Duodenal mucosa (tissue), 2 donors: ENCODE results near the gene KRT36.

ENCODE experiments used
- H3K27ac ChIP-seq: one replicate; pipeline ENCODE4 v1.7.0; 2013; ENCODE audit warnings: low read depth, low read length
- H3K27me3 ChIP-seq, 2 donors: one replicate each; pipeline ENCODE4 v1.7.0; 2013; ENCODE audit warnings: low read length in 2 of 2, control low read depth in 1 of 2; ENCODE audit not compliant: insufficient read depth in 2 of 2, control insufficient read depth in 1 of 2
- H3K36me3 ChIP-seq, 2 donors: one replicate each; pipeline ENCODE4 v1.7.0; 2013; ENCODE audit warnings: low read length in 2 of 2, control low read depth in 1 of 2; ENCODE audit not compliant: insufficient read depth in 2 of 2, control insufficient read depth in 1 of 2
- H3K4me1 ChIP-seq, 2 donors: one replicate each; pipeline ENCODE4 v1.7.0; 2013; ENCODE audit warnings: low read length in 2 of 2, control low read depth in 1 of 2; ENCODE audit not compliant: insufficient read depth in 2 of 2, control insufficient read depth in 1 of 2
- H3K4me3 ChIP-seq, 2 donors: one replicate each; pipeline ENCODE4 v1.7.0; 2013; ENCODE audit warnings: low read length in 2 of 2, low read depth in 1 of 2
- H3K9ac ChIP-seq, 2 donors: one replicate each; pipeline ENCODE4 v1.7.0; 2013; ENCODE audit warnings: low read length in 2 of 2, low read depth in 1 of 2
- H3K9me3 ChIP-seq, 2 donors: one replicate each; pipeline ENCODE4 v1.7.0; 2013; ENCODE audit warnings: low read length in 2 of 2, control low read depth in 1 of 2; ENCODE audit not compliant: control insufficient read depth in 1 of 2

The KRT36 gene

GRCh38 chr17:41489531-41489930 lies at the start of gene KRT36:
Gene KRT36 (minus strand): TSS chr17:41489910. CDS start chr17:41489864, 46 bp downstream.
- Histone ChIP-seq H3K4me1 (peaks cover 3 to 21% of the 10 kb centered on the region in 2 donors), H3K27ac (no peak within 1 kb of the TSS), H3K27me3 (no peaks in the 10 kb centered on the region), H3K36me3 (no peaks in the 10 kb centered on the region), H3K9ac (no peak within 1 kb of the TSS), H3K4me3 (no peak within 1 kb of the TSS), H3K9me3 (no peaks in the 10 kb centered on the region)

- H3K36me3 ChIP-seq, result no peaks in the 10 kb centered on the region
- no peaks in the 10 kb centered on the region for H3K9me3 ChIP-seq
- no peak overlapping the region for H3K4me3 ChIP-seq
- peaks cover 0 to 3% of the 10 kb centered on the region in 2 donors for H3K27me3 ChIP-seq
- peaks cover 27 to 30% of the 10 kb centered on the region in 2 donors for H3K4me1 ChIP-seq
- no peak overlapping the region for H3K9ac ChIP-seq
- no peak overlapping the region for H3K27ac ChIP-seq
These were observed 49.4 kb upstream of the KRT36 start for GRCh38 chr17:41539071-41539492.

DNA sequence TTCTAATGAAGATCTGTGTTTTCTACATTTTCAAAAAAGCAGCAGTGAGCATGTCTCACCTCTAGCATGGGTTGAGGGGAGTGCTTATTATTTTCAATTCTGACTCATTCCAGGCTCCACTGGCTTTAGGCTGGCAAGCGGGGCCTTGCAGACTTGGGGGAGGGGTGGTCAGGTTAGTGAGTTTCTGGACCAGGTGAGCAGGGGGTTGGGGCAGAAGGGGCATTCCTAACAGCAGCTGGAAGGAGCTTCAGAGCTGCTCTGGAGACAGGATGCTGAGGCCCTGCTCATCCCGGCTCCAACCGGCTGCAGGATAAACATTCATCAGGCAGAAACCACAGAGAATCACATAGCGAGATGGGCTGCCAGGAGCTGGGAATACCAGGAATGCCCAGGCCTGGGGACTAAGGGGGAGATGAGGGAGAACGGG lies 48.9 kb upstream of the KRT36 start:
- Histone ChIP-seq H3K4me3 (no peak overlapping the region), H3K9me3 (no peaks in the 10 kb centered on the region), H3K27ac (no peak overlapping the region), H3K36me3 (no peaks in the 10 kb centered on the region), H3K9ac (no peak overlapping the region), H3K4me1 (peaks cover 25 to 28% of the 10 kb centered on the region in 2 donors), H3K27me3 (peaks cover 0 to 3% of the 10 kb centered on the region in 2 donors)

- H3K27me3 ChIP-seq, result peaks cover 0 to 3% of the 10 kb centered on the region in 2 donors
- no peaks in the 10 kb centered on the region for H3K36me3 ChIP-seq
- no peak overlapping the region for H3K4me3 ChIP-seq
- no peak overlapping the region for H3K9ac ChIP-seq
- no peaks in the 10 kb centered on the region for H3K9me3 ChIP-seq
- H3K4me1 ChIP-seq, result peaks cover 20 to 26% of the 10 kb centered on the region in 2 donors
- H3K27ac ChIP-seq, result no peak overlapping the region
These were observed 48.3 kb upstream of the KRT36 start for GRCh38 chr17:41537990-41538389.

DNA sequence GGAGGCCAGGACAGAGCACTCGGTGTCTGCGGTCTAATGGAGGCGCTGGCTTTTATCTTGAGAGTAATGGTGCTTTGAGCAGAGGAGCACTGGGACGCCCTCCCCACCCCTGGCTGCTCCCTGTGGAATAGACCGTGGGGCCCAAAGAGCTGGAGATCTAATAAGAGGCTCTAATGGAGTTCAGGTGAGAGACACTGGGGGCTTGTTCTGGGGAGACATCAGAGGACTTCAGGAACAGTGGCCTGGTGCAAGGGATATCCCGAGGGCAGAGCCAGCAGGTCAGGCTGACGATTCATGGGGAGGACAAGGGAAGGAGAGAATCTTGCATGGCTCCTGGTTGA lies 47.9 kb upstream of the KRT36 start:
- H3K4me3 ChIP-seq, result no peak overlapping the region
- no peak overlapping the region for H3K27ac ChIP-seq
- H3K9me3 ChIP-seq, result no peaks in the 10 kb centered on the region
- peaks cover 16 to 24% of the 10 kb centered on the region in 2 donors for H3K4me1 ChIP-seq
- H3K36me3 ChIP-seq, result no peaks in the 10 kb centered on the region
- peaks cover 0 to 3% of the 10 kb centered on the region in 2 donors for H3K27me3 ChIP-seq
- no peak overlapping the region for H3K9ac ChIP-seq

- Histone ChIP-seq H3K4me3 (no peak overlapping the region), H3K9ac (no peak overlapping the region), H3K9me3 (no peaks in the 10 kb centered on the region), H3K4me1 (peaks cover 16 to 23% of the 10 kb centered on the region in 2 donors), H3K27ac (no peak overlapping the region), H3K36me3 (no peaks in the 10 kb centered on the region), H3K27me3 (peaks cover 0 to 3% of the 10 kb centered on the region in 2 donors)
These were observed 47.3 kb upstream of the KRT36 start for GRCh38 chr17:41536741-41537613.

DNA sequence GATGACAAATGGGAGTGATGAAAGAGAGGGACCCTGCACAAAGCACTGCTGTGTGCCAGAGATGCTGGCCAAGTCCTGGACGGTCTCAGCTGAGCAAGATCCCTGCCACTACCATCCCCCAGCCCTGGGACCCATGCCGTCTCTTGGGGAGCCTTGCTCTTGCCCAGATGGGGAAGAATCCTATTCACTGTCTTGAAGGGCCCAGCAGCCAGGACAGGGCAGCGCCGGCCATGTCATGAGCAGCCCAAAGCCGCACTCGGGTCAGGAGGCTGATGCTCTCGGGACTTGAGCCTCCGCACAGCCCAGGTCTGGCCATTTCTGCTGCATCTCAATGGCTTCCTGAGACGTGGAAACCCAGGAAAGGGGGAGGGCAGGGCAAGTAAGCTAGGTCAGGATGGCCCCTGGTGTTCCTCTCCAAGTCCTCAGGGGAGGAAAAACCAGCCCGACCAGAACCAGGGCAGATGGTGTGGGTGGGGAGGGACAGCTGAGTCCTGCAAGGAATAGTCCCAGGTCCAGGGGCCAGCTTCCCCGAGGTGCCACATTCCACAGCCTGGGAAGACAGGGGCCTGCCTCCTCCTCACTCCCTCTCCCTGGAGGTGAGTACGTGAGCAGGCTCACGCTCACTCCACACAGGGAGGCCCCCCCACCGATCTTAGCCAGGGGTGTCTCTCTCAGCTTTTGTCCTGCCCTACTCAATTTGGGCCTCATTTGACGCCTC lies 46.2 kb upstream of the KRT36 start:
- Histone ChIP-seq H3K4me3 (no peak overlapping the region), H3K9ac (no peak overlapping the region), H3K4me1 (peaks cover 9 to 17% of the 10 kb centered on the region in 2 donors), H3K27me3 (peaks cover 0 to 3% of the 10 kb centered on the region in 2 donors), H3K36me3 (no peaks in the 10 kb centered on the region), H3K9me3 (no peaks in the 10 kb centered on the region), H3K27ac (no peak overlapping the region)

GRCh38 chr17:41534899-41535546 lies 45.3 kb upstream of the KRT36 start:
- H3K4me3 ChIP-seq, result no peak overlapping the region
- no peak overlapping the region for H3K27ac ChIP-seq
- peaks cover 17 to 18% of the 10 kb centered on the region in 2 donors for H3K4me1 ChIP-seq
- no peaks in the 10 kb centered on the region for H3K9me3 ChIP-seq
- H3K9ac ChIP-seq, result no peak overlapping the region
- peaks cover 0 to 3% of the 10 kb centered on the region in 2 donors for H3K27me3 ChIP-seq
- no peaks in the 10 kb centered on the region for H3K36me3 ChIP-seq

DNA sequence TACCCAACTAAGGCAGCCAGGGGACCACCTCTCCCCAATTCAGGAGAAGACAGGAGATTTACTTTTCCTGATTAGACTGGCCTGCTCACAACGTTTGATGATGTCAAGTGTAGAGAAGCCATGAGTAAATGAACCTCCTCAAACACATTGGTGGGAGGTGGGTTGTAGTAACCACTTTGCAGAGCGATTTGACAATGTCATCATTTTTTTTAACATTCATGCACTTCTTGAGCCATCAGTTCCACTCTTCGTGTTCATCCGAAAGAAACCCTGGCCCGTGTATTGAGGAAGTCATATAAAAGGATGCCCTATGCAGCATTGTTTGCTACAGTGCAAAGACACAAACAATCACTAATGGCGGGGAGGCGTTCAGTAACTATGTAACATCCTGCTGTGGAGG lies 43.9 kb upstream of the KRT36 start:
- Histone ChIP-seq H3K9ac (no peak overlapping the region), H3K27ac (no peak overlapping the region), H3K4me3 (no peak overlapping the region), H3K27me3 (peaks cover 3 to 10% of the 10 kb centered on the region in 2 donors), H3K4me1 (peaks cover 30% of the 10 kb centered on the region in 2 donors), H3K36me3 (no peaks in the 10 kb centered on the region), H3K9me3 (no peaks in the 10 kb centered on the region)
